Activated naive CD4-positive, alpha-beta T cell treated with anti-CD3 and anti-CD28 coated beads, Interleukin-2, amount 50 U/mL, for 16 hours (primary cell): ENCODE measurements around the gene RADIL.

Source experiments
- DNase-seq: peaks from one replicate; pipeline ENCODE4 v3.0.0-alpha.2; 2020

The RADIL gene

GRCh38 chr7:4825081-4825480 is 58.4 kb downstream of the RADIL start:
- no peak for DNase-seq

GRCh38 chr7:4824120-4824775 is 59.3 kb downstream of the RADIL start:
- no peak for DNase-seq

GRCh38 chr7:4823441-4824119 is 59.9 kb downstream of the RADIL start:
- no peak for DNase-seq

- no peak for DNase-seq
These were observed 60.8 kb downstream of the RADIL start for GRCh38 chr7:4822677-4823076.

GRCh38 chr7:4820967-4821471 is 62.5 kb downstream of the RADIL start:
- no peak for DNase-seq

GRCh38 chr7:4820405-4820966 is 63.0 kb downstream of the RADIL start:
- no peak for DNase-seq

- no peak for DNase-seq
These were observed 63.7 kb downstream of the RADIL start for GRCh38 chr7:4819560-4820404.

- no peak for DNase-seq
These were observed 65.3 kb downstream of the RADIL start for GRCh38 chr7:4818000-4818794.

- no peak for DNase-seq
These were observed 66.2 kb downstream of the RADIL start for GRCh38 chr7:4817178-4817901.

- no peak for DNase-seq
These were observed 67.0 kb downstream of the RADIL start for GRCh38 chr7:4816419-4817080.

GRCh38 chr7:4815609-4816418 is 67.7 kb downstream of the RADIL start:
- no peak for DNase-seq

GRCh38 chr7:4815121-4815520 is 68.4 kb downstream of the RADIL start:
- DNase-seq, result no peak

GRCh38 chr7:4814433-4814832 is 69.1 kb downstream of the RADIL start:
- no peak for DNase-seq

GRCh38 chr7:4809666-4810065 is 73.8 kb downstream of the RADIL start:
- DNase-seq, result no peak

GRCh38 chr7:4809091-4809591 is 74.4 kb downstream of the RADIL start:
- peak; percentile 41 for DNase-seq

GRCh38 chr7:4808565-4808964 is 75.0 kb downstream of the RADIL start:
- DNase-seq, result no peak

- DNase-seq, result no peak
These were observed 75.5 kb downstream of the RADIL start for GRCh38 chr7:4808026-4808425.

GRCh38 chr7:4807598-4808016 is 75.9 kb downstream of the RADIL start:
- DNase-seq, result no peak

GRCh38 chr7:4806983-4807597 is 76.4 kb downstream of the RADIL start:
- DNase-seq, result no peak

- DNase-seq, result no peak
These were observed 77.6 kb downstream of the RADIL start for GRCh38 chr7:4805984-4806300.
